CD4-positive, alpha-beta T cell treated with Interferon gamma for 1 hour (primary cell): Measurements from ENCODE around the gene CCKAR.

Experiments
- DNase-seq: peaks from one replicate; pipeline ENCODE4 v3.0.0-alpha.2; 2020

Gene CCKAR

GRCh38 chr4:26458157-26458561, 32.1 kb downstream of the CCKAR start:
- DNase-seq, result no peak

GRCh38 chr4:26457412-26457811, 32.9 kb downstream of the CCKAR start:
- no peak for DNase-seq

GRCh38 chr4:26455571-26455970, 34.7 kb downstream of the CCKAR start:
- no peak for DNase-seq

DNA sequence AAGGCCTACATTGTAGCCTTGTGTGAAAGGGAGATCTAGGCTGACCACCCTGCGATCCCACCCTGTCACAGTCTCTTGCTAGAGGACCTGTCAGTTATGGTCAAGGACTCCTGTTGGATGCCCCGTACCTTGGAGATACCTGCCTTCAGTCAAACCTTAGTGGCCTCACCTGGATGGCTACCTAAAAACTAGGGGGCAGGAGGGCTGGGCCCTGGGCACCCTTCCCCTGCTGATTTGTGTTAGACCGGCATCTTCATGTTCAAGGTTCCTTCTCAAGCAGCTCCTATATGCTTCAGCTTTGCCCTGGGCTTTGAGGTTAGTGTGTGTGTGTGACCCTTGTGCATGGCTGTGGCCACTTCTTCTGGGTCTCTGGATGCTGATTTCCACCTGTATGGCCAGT, 35.3 kb downstream of the CCKAR start:
- DNase-seq, result no peak

DNA sequence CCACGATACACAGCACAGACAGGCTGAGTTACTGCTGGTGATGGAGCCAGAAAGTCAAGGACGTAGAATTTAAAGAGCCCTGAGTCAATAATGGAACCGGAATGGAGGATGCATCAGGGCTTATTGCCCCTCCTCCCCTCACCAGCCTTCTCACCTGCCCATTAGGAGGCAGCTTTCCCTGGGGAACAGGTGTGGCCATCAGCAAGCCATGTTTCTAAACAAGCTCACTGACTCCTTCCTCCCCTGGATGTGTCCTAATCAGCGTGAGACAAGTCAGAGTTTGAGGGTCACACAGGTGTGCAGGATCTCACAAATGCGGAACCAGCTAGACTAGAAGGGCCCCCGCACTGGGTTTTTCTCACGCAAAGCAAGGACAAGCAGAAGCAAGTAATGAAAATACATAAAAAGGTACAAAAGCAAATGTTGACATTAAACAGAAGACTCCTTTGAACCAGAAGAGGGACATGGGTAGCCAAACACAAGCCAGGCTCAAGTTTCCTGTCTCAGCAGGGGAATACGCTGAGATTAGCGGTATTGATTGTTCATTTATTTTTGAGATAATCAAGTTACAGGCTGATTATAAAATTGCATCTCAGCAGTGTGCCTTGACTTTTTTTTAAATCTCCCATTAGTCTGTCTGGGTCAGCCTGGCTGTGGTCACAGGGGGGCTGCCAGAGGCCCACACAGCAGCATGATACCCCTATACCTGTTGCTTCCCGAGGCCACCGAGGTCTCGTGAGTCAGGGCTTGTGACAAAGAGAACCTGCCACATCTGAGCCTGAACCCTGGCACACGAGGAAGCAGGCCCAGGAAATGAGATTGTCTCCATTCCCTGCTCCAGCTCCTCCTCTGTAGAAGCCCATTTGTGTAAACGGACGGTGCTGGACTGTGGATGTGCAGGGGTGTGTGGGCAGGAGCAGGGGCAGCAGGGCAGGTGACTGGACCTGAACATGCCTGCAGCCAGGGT, 37.4 kb downstream of the CCKAR start:
- DNase-seq, result no peak

DNA sequence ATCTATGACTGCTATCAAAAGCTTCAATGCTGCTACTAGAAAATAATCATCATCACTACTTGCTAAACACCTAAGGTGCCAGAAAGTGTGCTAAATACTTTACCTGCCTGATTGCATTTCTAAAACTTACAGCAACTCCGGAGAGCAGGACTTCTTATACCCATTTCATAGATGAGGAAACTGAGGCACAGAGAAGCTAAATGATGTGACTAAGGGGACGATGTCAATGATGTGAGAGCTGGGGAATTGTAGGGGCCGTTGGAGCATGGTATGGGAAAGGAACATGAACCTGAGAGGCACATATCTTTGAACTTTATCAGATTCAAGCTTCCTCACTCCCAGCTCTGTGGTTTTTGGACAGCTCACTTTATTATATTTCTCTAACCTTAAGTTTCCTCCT, 38.7 kb downstream of the CCKAR start:
- no peak for DNase-seq

- DNase-seq, result no peak
Observed at GRCh38 chr4:26450418-26450817, 39.9 kb downstream of the CCKAR start.

DNA sequence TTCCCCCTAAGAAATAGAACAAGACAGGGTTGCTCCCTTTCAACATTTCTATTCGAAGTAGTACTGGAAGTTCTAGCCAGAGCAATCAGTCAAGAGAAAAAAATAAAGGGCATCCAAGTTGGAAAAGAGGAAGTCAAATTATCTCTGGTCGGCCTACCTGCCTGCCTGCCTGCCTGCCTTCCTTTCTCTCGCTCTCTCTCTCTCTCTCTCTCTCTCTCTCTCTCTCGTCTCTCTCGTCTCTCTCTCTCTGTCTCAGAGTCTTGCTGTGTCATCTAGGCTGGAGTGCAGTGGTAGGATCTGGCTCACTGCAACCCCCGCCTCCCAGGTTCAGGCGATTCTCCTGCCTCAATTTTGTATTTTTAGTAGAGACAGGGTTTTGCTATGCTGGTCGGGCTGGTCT, 42.9 kb downstream of the CCKAR start:
- no peak for DNase-seq

- no peak for DNase-seq
Observed at GRCh38 chr4:26441771-26442170, 48.5 kb downstream of the CCKAR start.

- no peak for DNase-seq
Observed at GRCh38 chr4:26441102-26441501, 49.2 kb downstream of the CCKAR start.

DNA sequence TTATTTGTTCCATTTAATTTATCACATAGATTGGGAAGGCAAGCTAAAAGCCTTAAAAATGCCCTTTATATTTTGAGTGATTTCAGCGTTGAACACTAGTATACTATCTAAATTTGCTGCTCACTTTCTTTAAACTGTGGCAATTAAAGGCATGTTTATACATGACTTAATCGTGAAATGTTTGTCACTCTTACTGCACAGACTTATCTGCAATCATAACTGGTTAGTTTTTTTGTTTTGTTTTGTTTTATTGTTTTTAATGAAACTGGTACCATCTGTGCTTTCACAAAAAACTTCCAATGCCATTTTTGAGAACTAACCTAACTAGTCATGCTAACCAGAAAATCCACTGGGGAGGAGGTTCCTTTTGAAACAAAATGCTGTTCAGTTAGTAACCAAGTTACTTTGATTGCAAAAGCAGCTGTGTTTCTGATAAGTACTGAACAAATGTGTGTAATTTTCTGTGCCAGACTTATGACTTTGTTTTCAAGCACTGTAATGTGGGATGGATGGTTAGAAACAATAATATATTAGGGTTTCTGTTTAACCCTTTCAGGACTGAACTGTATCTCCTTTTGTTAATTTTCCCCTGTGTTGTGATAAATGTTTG, 56.1 kb downstream of the CCKAR start:
- DNase-seq, result no peak

DNA sequence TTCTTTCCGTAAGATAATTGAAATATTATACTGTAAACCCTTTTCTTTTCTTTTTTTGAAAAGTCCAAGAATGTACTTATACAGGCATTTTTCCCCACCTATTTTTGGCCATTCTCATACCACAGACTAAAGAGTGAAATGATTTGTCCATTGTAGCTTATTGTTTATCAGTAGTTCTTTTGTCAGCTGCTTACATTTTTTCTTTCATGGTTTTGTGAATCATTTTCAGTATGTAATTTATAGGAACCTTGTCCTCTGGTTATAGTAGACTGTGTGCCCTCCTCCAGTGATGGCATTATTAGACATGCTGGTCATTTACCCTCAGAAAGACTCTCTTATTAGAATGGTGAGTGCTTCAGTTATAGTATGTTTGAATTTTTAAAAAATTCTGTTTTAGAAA, 56.7 kb downstream of the CCKAR start:
- no peak for DNase-seq

GRCh38 chr4:26432419-26432818, 57.9 kb downstream of the CCKAR start:
- DNase-seq, result no peak

GRCh38 chr4:26431461-26432180, 58.7 kb downstream of the CCKAR start:
- DNase-seq, result no peak
